ENCODE results near the gene EBI3. TPM values are rescaled to one million over a fixed set of nuclear protein-coding genes. Genes with fewer than 3 reads are reported as not detected.
"Not testable (repeated sequence)": the region's sequence is repeated elsewhere in the genome, so short reads cannot be mapped to it uniquely, and the experiment has no call there.

Gene EBI3
- total RNA-seq, 4 donors from 2014 or later, result 0.38 to 1.7 (median 0.85) TPM; not detected in 1

DNA sequence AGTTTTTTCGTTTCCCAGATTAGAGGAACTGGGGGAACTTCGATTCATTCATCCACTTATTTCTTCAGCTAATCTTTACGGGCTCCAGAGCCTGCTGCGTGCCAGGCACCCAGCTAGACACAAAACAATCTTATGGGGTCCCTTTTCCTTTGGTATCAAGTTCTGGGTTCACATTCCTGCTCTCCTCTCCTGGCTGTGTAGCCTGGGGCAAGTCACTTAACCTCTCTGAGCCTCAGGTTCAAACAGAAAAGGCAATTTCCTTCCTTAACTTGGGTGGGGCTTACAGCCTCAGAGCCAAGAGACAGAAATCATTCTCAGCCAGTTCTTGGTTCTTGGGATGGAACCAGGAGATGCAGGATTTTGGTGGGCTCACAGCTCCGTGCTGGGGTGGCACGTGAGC, 55.7 kb downstream of the EBI3 start:
- Histone ChIP-seq H3K27ac (no peak overlapping the region), H3K9me3 (no peaks in the 10 kb centered on the region), H3K36me3 (no peaks in the 10 kb centered on the region), H3K4me1 (no peaks in the 10 kb centered on the region), H3K27me3 (peaks cover 16 to 23% (median 20%) of the 10 kb centered on the region in 3 donors), H3K4me3 (no peak overlapping the region)
- no peak for DNase-seq
- in situ Hi-C loops (cut with MboI; ENCODE audit: low sequenced_read_pairs in 4 of 4) (no loop called here), intact Hi-C loops (cut with DNase I; ENCODE audit: low total_unique reads) (no loop called here)
- ATAC-seq, result no peak
- no peak for TF ChIP-seq CTCF (IDR thresholded peaks at IDR 0.05 in 4 of 5, conservative IDR thresholded peaks at IDR 0.05 in 1 of 5)

- H3K9me3 ChIP-seq; intact Hi-C loops (cut with DNase I; ENCODE audit: low total_unique reads); in situ Hi-C loops (cut with MboI; ENCODE audit: low sequenced_read_pairs in 4 of 4); H3K27ac ChIP-seq; DNase-seq; H3K36me3 ChIP-seq; H3K4me1 ChIP-seq; ATAC-seq; H3K4me3 ChIP-seq: not testable (repeated sequence)
- H3K27me3 ChIP-seq, result peaks cover 6 to 11% (median 9%) of the 10 kb centered on the region in 3 donors
Observed at GRCh38 chr19:4286141-4286540, 56.8 kb downstream of the EBI3 start.

Other genes with a start within 250 kb of the EBI3 start
- gene EEF2, start 244.1 kb upstream of the EBI3 start, total RNA-seq, result 1,000 to 10,000 TPM; 1,701 to 2,714 (median 2,440) TPM
- gene PIAS4, start 221.8 kb upstream of the EBI3 start, total RNA-seq, result 10 to 100 TPM; 15.5 to 20.0 (median 17.5) TPM
- gene ZBTB7A, start 162.6 kb upstream of the EBI3 start, total RNA-seq, result 100 to 1,000 TPM in 2 of 4 donors, 10 to 100 TPM in 2; 50.0 to 104 (median 91.9) TPM
- gene MAP2K2, start 105.4 kb upstream of the EBI3 start, total RNA-seq, result 100 to 1,000 TPM; 101 to 207 (median 138) TPM
- 1 to 10 TPM in 1 of 4 donors, under 1 TPM in 1, not detected in 2; 0.10 to 1.0 TPM for gene CREB3L3, start 75.9 kb upstream of the EBI3 start, total RNA-seq
- 10 to 100 TPM; 11.7 to 25.7 (median 13.7) TPM for gene SIRT6, start 47.0 kb upstream of the EBI3 start, total RNA-seq
- 1 to 10 TPM in 1 of 4 donors, under 1 TPM in 3; 0.13 to 3.0 (median 0.45) TPM for gene ANKRD24, start 46.8 kb upstream of the EBI3 start, total RNA-seq
- gene YJU2, start 17.6 kb downstream of the EBI3 start, total RNA-seq, result 10 to 100 TPM; 13.5 to 37.8 (median 19.9) TPM
- under 1 TPM in 1 of 4 donors, not detected in 3; 0.26 TPM for gene SHD, start 49.7 kb downstream of the EBI3 start, total RNA-seq
- not detected for gene TMIGD2, start 72.9 kb downstream of the EBI3 start, total RNA-seq
- not detected for gene FSD1, start 75.1 kb downstream of the EBI3 start, total RNA-seq
- gene STAP2, start 109.3 kb downstream of the EBI3 start, total RNA-seq, result 1 to 10 TPM in 2 of 4 donors, under 1 TPM in 1, not detected in 1; 0.94 to 2.1 (median 1.3) TPM
- 1 to 10 TPM; 2.7 to 3.1 (median 3.0) TPM for gene MPND, start 114.0 kb downstream of the EBI3 start, total RNA-seq
- 10 to 100 TPM; 11.6 to 19.4 (median 15.8) TPM for gene SH3GL1, start 171.0 kb downstream of the EBI3 start, total RNA-seq
- 10 to 100 TPM in 2 of 4 donors, 1 to 10 TPM in 2; 7.3 to 15.8 (median 9.7) TPM for gene CHAF1A, start 173.1 kb downstream of the EBI3 start, total RNA-seq
- 100 to 1,000 TPM in 3 of 4 donors, 10 to 100 TPM in 1; 93.8 to 230 (median 114) TPM for gene UBXN6, start 228.3 kb downstream of the EBI3 start, total RNA-seq
- 10 to 100 TPM; 46.5 to 83.2 (median 56.1) TPM for gene HDGFL2, start 242.8 kb downstream of the EBI3 start, total RNA-seq